Liver (tissue), 3 donors: Measurements from ENCODE around the gene DHRS2.

ENCODE experiments used
- EGR1 ChIP-seq, 2 donors: IDR thresholded peaks; 2 replicates each; pipeline ENCODE4 v1.6.1; 2016 to 2018; ENCODE audit warnings: antibody characterized with exemption in 2 of 2, low read depth in 2 of 2
- GABPA ChIP-seq, 2 donors: IDR thresholded peaks in 1 of 2; conservative IDR thresholded peaks in 1 of 2; 2 replicates each; pipeline ENCODE4 v1.6.1; 2016; ENCODE audit warnings: antibody characterized with exemption in 2 of 2, mild to moderate bottlenecking in 1 of 2, moderate library complexity in 1 of 2
- HNF4A ChIP-seq, 2 donors: conservative IDR thresholded peaks; 2 replicates each; pipeline ENCODE4 v1.6.1; 2016; ENCODE audit warnings: antibody characterized with exemption in 2 of 2, mild to moderate bottlenecking in 2 of 2
- JUND ChIP-seq, 2 donors: IDR thresholded peaks; 2 replicates each; pipeline ENCODE4 v1.6.1; 2016; ENCODE audit warnings: antibody characterized with exemption in 2 of 2
- RAD21 ChIP-seq, 2 donors: IDR thresholded peaks; 2 replicates each; pipeline ENCODE4 v1.6.1; 2016; ENCODE audit warnings: antibody characterized with exemption in 2 of 2, mild to moderate bottlenecking in 2 of 2
- RXRA ChIP-seq, 2 donors: IDR thresholded peaks; 2 replicates each; pipeline ENCODE4 v1.6.1; 2017 to 2018; ENCODE audit warnings: antibody characterized with exemption in 2 of 2, mild to moderate bottlenecking in 1 of 2
- SP1 ChIP-seq: IDR thresholded peaks from 2 replicates; pipeline ENCODE4 v1.6.1; 2018; ENCODE audit warnings: antibody characterized with exemption, mild to moderate bottlenecking
- YY1 ChIP-seq: IDR thresholded peaks from 2 replicates; pipeline ENCODE4 v1.6.1; 2016; ENCODE audit warnings: antibody characterized with exemption, mild to moderate bottlenecking
- TF ChIP-seq, protein P1 (sequence below): fragments of 150-350 bp; IDR thresholded peaks from 2 replicates; pipeline ENCODE4 v1.5.1; 2017; ENCODE audit warnings: improper control_type of control experiment, low read depth, low read length; ENCODE audit not compliant: missing input control
- TF ChIP-seq, protein P2 (sequence below): IDR thresholded peaks from 2 replicates; pipeline ENCODE4 v1.6.1; 2016; ENCODE audit warnings: antibody characterized with exemption
- TF ChIP-seq, protein P3 (sequence below): IDR thresholded peaks from 2 replicates; pipeline ENCODE4 v1.6.1; 2016; ENCODE audit warnings: antibody characterized with exemption, mild to moderate bottlenecking
- TF ChIP-seq, protein P4 (sequence below): IDR thresholded peaks from 2 replicates; pipeline ENCODE4 v1.6.1; 2016; ENCODE audit warnings: antibody characterized with exemption
- TF ChIP-seq, protein P5 (sequence below): IDR thresholded peaks from 2 replicates; pipeline ENCODE4 v1.6.1; 2016; ENCODE audit warnings: antibody characterized with exemption
- donor health status: healthy.
- donor health status: healthy.

DNA sequence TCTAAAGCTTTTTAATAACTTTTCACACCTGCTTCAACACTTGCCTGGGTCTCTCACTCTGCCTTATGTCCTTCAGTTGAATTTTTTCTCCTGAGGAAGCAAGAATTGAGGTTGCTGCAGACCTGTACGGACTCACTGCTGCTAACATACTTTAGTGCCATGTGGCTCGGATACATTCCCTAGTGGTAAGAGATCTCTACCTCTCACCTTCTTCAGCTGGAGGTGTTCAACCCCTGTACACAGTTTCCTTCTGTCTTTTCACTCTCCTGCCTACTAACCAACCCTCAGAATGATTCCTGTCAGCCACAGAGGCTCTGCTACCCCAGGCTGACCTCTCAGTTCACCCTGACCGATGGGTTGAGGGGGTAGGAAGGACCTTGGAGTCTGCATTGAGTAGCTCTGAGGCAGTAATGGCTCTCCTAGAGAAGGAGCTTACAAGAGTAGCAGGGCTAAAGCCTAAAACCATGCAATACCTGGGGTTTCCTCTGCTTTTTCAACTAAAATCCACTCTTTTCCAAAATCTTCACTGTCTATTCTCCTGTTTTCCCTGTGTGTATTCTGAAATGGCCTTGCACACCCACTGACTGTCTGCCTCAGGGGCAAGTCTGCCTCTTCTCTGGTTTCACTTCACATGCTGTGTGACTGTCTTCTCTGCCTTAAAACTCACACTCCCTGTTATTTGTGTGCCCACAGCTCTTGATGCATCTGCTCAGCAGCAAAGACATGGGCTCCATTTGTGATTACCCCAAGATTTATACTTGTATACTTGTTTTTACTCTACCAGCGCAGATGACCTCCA, 14.0 kb upstream of the DHRS2 start:
- TF ChIP-seq, protein P1, sequence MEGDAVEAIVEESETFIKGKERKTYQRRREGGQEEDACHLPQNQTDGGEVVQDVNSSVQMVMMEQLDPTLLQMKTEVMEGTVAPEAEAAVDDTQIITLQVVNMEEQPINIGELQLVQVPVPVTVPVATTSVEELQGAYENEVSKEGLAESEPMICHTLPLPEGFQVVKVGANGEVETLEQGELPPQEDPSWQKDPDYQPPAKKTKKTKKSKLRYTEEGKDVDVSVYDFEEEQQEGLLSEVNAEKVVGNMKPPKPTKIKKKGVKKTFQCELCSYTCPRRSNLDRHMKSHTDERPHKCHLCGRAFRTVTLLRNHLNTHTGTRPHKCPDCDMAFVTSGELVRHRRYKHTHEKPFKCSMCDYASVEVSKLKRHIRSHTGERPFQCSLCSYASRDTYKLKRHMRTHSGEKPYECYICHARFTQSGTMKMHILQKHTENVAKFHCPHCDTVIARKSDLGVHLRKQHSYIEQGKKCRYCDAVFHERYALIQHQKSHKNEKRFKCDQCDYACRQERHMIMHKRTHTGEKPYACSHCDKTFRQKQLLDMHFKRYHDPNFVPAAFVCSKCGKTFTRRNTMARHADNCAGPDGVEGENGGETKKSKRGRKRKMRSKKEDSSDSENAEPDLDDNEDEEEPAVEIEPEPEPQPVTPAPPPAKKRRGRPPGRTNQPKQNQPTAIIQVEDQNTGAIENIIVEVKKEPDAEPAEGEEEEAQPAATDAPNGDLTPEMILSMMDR, result no peak
- TF ChIP-seq RAD21 (IDR thresholded peaks at IDR 0.05) (no peak), SP1 (no peak), EGR1 (IDR thresholded peaks at IDR 0.05; ENCODE audit: low read depth in 2 of 2) (no peak), JUND (IDR thresholded peaks at IDR 0.05) (no peak), RXRA (IDR thresholded peaks at IDR 0.05) (no peak), HNF4A (conservative IDR thresholded peaks at IDR 0.05) (no peak), GABPA (IDR thresholded peaks at IDR 0.05 in 1 of 2, conservative IDR thresholded peaks at IDR 0.05 in 1 of 2) (no peak), YY1 (no peak)
- TF ChIP-seq, protein P2, sequence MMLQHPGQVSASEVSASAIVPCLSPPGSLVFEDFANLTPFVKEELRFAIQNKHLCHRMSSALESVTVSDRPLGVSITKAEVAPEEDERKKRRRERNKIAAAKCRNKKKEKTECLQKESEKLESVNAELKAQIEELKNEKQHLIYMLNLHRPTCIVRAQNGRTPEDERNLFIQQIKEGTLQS, result no peak
- TF ChIP-seq, protein P3, sequence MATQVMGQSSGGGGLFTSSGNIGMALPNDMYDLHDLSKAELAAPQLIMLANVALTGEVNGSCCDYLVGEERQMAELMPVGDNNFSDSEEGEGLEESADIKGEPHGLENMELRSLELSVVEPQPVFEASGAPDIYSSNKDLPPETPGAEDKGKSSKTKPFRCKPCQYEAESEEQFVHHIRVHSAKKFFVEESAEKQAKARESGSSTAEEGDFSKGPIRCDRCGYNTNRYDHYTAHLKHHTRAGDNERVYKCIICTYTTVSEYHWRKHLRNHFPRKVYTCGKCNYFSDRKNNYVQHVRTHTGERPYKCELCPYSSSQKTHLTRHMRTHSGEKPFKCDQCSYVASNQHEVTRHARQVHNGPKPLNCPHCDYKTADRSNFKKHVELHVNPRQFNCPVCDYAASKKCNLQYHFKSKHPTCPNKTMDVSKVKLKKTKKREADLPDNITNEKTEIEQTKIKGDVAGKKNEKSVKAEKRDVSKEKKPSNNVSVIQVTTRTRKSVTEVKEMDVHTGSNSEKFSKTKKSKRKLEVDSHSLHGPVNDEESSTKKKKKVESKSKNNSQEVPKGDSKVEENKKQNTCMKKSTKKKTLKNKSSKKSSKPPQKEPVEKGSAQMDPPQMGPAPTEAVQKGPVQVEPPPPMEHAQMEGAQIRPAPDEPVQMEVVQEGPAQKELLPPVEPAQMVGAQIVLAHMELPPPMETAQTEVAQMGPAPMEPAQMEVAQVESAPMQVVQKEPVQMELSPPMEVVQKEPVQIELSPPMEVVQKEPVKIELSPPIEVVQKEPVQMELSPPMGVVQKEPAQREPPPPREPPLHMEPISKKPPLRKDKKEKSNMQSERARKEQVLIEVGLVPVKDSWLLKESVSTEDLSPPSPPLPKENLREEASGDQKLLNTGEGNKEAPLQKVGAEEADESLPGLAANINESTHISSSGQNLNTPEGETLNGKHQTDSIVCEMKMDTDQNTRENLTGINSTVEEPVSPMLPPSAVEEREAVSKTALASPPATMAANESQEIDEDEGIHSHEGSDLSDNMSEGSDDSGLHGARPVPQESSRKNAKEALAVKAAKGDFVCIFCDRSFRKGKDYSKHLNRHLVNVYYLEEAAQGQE, result no peak
- TF ChIP-seq, protein P4, sequence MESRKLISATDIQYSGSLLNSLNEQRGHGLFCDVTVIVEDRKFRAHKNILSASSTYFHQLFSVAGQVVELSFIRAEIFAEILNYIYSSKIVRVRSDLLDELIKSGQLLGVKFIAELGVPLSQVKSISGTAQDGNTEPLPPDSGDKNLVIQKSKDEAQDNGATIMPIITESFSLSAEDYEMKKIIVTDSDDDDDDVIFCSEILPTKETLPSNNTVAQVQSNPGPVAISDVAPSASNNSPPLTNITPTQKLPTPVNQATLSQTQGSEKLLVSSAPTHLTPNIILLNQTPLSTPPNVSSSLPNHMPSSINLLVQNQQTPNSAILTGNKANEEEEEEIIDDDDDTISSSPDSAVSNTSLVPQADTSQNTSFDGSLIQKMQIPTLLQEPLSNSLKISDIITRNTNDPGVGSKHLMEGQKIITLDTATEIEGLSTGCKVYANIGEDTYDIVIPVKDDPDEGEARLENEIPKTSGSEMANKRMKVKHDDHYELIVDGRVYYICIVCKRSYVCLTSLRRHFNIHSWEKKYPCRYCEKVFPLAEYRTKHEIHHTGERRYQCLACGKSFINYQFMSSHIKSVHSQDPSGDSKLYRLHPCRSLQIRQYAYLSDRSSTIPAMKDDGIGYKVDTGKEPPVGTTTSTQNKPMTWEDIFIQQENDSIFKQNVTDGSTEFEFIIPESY, result no peak
- TF ChIP-seq, protein P5, sequence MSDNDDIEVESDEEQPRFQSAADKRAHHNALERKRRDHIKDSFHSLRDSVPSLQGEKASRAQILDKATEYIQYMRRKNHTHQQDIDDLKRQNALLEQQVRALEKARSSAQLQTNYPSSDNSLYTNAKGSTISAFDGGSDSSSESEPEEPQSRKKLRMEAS, result no peak
